CD4-positive, alpha-beta T cell treated with Interleukin-10 for 1 hour (primary cell): ENCODE results near the gene PTAFR.

Experiments
- DNase-seq: peaks from one replicate; pipeline ENCODE4 v3.0.0-alpha.2; 2020

The PTAFR gene

DNA sequence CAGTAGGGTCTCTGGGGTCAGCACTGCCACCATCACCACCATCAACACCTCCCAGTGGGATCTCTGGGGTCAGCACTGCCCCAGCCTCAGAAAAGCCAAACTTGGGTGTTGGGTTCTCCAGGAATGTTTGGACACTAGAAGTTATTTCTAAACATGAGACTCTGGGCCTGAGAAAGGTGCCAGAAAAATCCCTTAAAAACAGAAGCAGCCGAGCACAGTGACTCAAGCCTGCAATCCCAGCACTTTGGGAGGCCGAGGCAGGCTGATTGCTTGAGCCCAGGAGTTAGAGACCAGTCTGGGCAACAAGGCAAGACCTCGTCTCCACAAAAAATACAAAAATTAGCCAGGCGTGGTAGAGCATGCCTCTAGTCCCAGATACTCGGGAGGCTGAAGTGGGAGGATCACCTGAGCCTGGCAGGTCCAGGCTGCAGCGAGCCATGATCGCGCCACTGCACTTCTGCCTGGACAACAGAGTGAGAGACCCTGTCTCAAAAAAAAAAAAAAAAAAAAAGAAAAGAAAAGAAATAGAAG lies 470 bp downstream of the PTAFR start:
- DNase-seq, result no peak

GRCh38 chr1:28173980-28174297 lies 2.6 kb downstream of the PTAFR start:
- DNase-seq, result no peak

GRCh38 chr1:28173151-28173979 lies 3.1 kb downstream of the PTAFR start:
- DNase-seq, result no peak

GRCh38 chr1:28172713-28173150 lies 3.8 kb downstream of the PTAFR start:
- peak; percentile 34 for DNase-seq

GRCh38 chr1:28171246-28171645 lies 5.2 kb downstream of the PTAFR start:
- DNase-seq, result no peak

GRCh38 chr1:28170001-28170596 lies 6.4 kb downstream of the PTAFR start:
- no peak for DNase-seq

DNA sequence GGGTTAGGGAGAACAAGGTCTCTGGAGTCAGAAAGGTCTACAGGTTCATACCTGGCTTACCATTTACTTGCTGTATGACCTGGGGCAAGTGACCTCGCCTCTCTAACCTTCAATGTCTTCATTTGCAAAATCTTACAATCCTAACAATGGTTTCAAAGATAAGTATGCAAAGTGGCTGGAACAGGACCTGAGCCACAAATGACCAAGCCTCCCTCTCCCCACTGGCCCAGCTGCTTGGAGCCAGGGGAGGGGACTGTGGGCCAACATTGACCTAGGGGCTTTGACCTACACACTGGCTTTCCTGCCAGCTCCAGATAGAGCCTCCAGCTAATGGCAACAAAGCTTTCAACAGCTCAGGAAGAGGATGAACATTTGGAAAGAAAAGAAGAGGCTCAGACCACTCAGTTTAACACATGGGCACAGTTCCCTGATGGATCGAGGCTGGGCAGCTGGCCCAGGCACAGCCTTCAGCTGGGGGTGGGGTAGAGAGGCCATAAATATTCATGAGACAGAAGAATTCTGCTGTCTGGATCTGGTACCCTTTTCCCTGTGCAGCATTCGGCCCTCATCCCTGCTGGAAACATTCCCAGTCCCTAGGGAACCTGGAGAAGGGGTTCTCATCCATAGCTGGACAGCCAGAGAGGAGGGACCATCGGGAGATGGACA lies 12.9 kb downstream of the PTAFR start:
- no peak for DNase-seq

- no peak for DNase-seq
These were observed 14.3 kb downstream of the PTAFR start for GRCh38 chr1:28162151-28162550.

DNA sequence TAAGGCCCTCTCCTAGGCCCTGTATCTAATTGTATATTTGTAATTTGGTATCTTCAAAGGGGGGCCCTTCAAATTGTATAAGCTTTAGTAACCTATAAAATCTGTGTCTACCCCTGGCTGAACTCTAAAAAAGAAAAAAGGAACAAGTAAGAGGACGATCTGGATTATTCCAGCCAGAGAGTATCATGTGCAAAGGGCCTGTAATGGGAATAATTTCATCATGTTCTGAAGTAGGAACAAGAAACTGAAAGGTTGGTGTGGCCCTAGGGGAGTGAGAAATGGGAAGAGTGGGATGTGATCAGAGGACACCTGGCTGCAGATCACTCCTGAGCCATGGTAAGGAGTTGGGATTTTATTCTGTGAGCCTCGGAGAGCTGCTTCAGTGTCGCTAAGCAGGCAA lies 14.7 kb downstream of the PTAFR start:
- no peak for DNase-seq

DNA sequence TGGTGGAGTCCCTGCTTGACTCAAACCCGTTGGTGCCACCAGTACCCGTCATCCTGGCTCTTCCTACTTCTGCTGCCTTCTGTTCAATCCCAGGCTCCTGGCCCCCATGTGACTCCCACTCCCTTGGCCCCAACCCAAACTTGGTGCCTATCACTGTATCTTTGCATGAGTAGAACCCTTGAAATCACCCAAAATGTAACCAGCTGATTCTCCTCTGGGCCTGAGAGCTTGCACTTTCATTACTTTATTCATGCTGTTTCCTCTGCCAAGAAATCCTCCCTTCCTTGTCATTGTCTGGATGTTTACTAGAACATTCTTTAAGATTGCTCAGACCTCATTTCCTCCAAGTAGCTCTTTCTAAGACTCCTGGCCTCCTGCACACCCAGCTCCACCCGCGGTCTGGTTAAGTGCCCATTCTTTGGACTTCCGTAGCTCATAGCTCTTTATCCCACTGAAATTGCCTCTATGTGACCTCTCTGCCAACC lies 15.7 kb downstream of the PTAFR start:
- DNase-seq, result no peak

GRCh38 chr1:28159680-28160079 lies 16.8 kb downstream of the PTAFR start:
- DNase-seq, result no peak

GRCh38 chr1:28159243-28159642 lies 17.2 kb downstream of the PTAFR start:
- no peak for DNase-seq

DNA sequence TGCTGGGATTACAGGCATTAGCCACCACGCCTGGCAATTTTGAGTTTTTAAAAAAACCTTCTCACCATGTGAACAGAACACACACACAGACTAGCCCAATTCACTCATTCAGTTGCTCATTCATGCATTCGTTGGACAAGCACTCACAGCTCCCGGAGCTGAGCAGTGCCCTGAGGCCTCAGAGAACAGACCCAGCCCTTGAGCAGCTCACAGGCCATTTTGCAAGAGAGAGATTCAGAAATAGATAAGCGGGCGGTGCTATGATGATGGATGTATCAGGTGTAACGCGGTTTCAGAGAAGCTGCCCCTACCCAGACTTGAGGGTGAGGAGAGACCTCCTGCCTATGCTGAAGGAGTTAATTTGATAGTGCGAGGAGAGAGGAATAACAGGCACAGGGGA lies 18.6 kb downstream of the PTAFR start:
- no peak for DNase-seq

DNA sequence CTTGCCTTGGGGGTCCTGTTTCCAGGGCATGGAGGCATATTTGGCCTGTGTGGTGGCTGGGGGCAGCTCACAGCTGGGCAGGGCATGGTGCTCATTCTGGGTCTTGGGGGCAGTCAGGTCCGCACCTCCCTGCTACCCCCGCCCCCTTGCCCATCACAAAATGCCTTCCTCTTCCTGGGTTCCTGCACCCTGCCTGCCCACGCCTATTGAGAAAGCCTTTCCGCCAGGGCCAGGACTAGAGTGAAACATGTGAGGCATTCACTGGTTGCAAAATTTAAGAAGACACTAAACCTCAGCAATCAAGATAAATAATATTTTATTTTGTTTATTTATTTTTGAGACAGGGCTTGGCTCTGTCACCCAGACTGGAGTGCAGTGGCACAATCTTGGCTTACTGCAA lies 19.7 kb downstream of the PTAFR start:
- DNase-seq, result no peak

DNA sequence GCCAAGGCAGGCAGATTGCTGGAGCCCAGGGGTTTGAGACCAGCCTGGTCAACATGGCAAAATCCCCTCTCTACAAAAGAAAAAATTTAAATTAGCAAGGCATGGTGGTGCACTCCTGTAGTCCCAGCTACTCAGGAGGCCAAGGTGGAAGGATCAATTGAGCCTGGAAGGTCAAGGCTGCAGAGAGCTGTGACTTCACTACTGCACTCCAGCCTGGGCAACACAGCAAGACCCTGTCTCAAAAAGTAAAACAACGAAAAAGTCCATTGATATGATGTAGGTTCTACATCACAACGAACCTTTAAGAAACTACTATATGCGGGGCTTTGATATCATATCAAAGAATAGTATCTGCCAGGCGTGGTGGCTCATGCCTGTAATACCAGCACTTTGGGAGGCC lies 20.9 kb downstream of the PTAFR start:
- DNase-seq, result no peak

- DNase-seq, result no peak
These were observed 22.4 kb downstream of the PTAFR start for GRCh38 chr1:28154078-28154594.

GRCh38 chr1:28150125-28150780 lies 26.2 kb downstream of the PTAFR start:
- DNase-seq, result no peak

GRCh38 chr1:28148880-28149195 lies 27.7 kb downstream of the PTAFR start:
- DNase-seq, result no peak

DNA sequence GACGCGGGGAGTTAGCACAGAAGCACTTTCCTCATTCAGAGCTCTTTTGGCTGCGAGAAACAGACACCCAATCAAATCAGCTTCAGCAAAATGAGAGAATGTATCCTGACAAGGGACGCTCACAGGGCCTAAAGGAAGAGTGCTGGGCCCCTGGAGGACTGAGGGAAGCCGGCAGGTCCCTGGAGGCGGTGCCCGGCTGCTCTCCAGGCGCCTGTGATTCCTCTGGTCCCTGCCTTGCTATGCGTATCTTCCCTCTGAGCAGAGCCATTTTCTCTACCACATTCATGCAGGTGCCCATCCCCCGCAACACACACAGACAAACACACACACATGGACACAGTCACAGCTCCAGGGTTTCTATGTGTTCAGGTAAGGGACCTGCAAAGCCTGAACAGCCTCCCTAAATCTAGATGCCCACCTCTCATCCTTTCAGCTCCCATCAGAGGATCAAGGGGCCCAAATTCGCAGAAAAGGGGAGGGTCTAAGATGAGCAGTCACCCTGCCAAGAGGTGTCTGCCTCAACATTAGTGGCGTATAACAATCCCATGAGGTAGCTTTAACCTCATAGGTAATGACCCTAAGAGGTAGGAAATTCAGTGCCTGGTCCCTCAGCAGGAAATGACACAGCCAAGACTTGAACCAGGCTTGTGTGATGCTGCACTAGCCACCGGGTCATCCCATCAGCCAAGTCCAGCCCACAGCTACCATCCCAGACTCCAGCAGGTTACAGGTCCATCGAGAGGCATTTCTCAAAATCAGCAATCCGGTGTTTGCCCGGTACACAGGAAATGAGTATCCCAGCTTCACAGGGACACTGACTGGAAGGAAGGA lies 29.0 kb downstream of the PTAFR start:
- no peak for DNase-seq

DNA sequence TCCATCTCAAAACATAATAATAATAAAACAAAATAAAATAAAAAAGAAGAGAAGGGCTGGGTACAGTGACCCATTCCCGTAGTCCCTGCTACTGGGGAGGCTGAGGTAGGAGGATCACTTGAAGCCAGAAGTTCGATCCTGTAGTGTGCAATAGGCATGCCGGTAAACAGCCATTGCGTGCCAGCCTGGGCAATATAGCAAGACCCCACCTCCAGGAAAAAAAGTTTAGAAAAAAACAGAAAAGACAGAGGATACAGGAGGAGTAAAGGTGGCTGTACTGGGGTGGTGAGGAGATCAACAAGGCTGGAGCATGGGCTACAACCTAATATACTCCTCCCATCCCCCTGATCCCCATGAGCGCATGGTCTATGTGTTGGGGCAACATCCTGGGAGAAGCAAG lies 30.8 kb downstream of the PTAFR start:
- DNase-seq, result no peak

GRCh38 chr1:28144203-28145135 lies 32.0 kb downstream of the PTAFR start:
- DNase-seq, result no peak
